Measurements from ENCODE around the gene LRRC34.

DNA sequence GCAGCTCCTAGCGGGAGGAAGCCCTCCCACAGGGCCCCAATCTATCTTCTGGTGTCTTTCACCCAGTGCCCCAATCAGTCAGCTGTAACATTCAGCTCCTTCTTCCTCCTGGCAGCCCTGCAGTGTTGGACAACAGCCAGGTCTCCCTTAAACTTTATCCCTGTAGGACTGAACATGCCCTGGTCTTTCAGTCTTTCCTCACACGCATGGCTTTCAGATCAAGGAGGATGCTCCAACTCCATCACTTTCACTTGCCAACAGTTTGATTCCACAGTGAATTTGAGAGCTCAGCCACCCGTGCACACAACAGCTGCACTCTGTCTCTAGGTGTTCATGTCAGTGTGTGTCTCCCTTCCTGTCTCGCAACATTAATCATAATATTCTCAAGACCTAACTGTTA lies 28.5 kb upstream of the LRRC34 start:
- TF ChIP-seq CTCF (IDR thresholded peaks at IDR 0.05; ENCODE audit: low read depth, low read length, poor library complexity, severe bottlenecking), result no peak
- no peak for TF ChIP-seq EZH2phosphoT487 (IDR thresholded peaks at IDR 0.05; ENCODE audit: borderline replicate concordance, low read length)

Measured in DOHH2 (cell line).